NCI-H345 (cell line): Measurements from ENCODE around the gene MOV10.
"Not testable (repeated sequence)": the region's sequence is repeated elsewhere in the genome, so short reads cannot be mapped to it uniquely, and the experiment has no call there.

Source experiments
- DNase-seq: peaks from one replicate; lab custom pipeline; 2025; lab: John Stamatoyannopoulos, UW

The MOV10 gene

DNA sequence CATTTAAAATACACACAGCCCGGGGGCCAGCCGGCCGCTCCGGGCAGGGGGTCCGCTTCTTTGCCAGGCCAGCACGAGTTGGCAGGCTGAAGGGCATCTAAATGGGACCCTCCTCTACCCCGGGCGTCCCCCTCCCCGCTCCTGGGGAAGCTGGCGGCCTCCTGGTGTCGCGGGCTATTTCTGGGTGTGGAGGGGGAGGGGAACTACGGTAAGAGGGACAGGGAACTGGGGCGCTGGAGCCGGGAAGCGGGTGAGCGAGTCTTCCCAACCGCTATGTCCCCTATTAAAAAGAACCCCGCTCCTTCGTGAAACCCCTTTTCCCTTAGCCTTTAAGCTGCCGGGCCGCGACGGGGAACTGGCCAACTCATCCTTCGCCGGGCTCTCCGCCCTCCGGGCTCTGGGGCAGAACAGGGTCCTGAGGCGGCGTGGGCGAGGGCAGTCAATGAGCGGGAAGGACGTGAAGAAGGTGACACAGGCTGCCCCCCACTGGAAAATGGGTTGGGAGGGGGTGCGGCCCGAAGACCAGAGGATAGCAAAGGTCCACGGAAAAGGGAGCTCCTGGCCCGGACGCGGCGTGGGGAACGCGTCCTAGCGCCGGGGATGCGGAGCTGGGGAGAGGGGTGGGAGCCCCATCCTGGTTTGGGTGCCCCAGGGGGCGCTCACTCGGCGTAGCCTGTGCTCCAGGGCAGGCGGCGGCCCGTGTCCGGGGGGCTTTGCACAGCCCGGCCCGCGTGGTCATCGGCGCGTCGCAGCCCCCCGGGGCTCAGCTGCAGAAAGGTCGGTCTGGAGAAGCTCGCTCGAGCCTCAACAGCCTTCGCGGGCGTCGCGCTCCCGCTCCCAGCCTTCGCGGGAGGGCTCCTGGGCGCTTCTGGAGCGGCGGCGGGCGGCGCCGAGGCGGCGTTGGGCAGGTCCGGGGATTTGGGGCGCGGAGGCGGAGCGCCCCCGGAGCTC lies 40.1 kb downstream of the MOV10 start:
- DNase-seq = no peak

DNA sequence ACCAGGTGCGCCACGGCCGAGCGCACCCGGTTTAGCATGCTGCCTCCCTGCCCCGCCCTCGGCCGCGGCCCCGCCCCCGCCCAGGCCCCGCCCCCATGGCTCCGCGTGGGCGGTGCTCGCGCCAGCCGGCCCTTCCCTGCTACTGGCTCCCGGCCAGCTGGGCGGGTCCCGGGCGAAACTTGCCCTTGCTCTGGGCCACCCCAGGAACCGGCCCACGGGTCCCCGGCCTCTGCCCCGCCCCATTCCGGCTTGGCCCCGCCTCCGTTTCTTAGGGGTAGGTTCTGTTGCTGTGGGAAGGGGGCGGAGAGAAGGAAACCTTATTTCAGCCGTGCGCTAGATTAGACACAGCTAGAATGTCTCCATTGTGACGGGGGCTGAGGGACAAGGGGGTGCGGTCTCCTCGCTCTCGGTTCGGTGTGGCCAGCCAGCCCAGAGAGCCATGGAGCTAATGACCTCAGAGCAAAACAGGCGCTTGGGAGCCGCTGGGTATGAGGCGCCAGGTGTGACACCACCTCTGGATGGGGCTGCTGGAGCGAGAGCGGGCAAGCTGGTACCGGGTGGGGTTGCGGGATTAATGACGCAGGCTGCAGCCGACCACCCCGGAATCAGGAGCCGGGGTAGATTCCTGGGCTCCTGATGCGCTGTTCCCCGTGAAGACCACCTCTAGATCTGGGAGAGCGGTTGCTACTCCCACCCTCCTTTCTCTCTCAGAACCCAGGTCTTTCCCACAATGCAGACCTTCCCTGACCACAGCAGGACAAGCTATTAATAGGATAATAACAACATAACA lies 41.0 kb downstream of the MOV10 start, which contains the start of gene PPM1J:
Gene PPM1J, minus strand, starts transcription at position 69 of the 790 bp plus-strand sequence. Its CDS starts 31 bp downstream, at position 38.
- DNase-seq = peak; percentile 90

- DNase-seq = peak; percentile 88
These were observed 41.8 kb downstream of the MOV10 start for GRCh38 chr1:112716133-112716720.

- no peak for DNase-seq
These were observed 42.9 kb downstream of the MOV10 start for GRCh38 chr1:112717263-112717873.

GRCh38 chr1:112718691-112719418 lies 44.4 kb downstream of the MOV10 start:
- peak; percentile 75 for DNase-seq

GRCh38 chr1:112719706-112720105 lies 45.2 kb downstream of the MOV10 start:
- no peak for DNase-seq

GRCh38 chr1:112720800-112721199 lies 46.3 kb downstream of the MOV10 start:
- DNase-seq = no peak

DNA sequence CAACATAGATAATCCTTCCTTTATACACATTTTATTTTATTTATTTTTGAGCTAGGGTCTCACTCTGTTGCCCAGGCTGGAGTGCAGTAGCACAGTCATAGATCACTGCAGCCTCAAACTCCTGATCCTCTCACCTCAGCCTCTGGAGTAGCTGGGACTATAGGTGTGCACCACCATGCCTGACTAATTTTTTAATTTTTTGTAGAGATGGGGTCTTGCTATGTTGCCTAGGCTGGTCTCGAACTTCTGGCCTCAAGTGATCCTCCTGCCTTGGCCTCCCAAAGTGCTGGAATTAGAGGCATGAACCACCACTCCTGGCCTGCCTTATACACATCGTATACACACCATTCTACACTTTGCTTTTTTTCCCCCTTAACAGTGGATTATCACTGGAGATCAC lies 46.8 kb downstream of the MOV10 start:
- not testable (repeated sequence) for DNase-seq

DNA sequence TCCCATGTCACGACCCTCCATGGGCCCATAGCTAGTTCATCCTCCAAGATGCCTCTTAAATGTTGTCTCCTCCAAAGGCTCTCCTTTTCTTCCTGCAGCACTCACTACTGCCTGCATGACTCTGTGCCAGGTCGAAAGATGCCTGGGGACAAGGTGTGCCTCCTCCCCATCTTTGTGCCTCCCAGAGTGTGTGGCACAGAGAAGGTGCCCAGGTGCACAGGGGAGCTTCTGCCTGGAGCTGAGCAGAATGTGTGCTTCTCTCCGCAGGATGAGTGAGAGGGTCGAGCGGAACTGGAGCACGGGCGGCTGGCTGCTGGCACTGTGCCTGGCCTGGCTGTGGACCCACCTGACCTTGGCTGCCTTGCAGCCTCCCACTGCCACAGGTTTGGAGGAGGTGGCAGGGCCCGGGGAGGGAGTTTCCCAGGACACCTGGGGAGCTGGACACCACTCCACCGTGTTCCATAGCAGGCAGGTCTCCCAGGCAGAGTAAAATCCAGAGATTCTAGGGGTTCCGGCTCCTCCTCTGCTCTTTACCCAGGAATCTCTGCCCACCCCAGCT lies 47.6 kb downstream of the MOV10 start:
- DNase-seq = no peak

GRCh38 chr1:112722601-112723510 lies 48.4 kb downstream of the MOV10 start:
- no peak for DNase-seq

DNA sequence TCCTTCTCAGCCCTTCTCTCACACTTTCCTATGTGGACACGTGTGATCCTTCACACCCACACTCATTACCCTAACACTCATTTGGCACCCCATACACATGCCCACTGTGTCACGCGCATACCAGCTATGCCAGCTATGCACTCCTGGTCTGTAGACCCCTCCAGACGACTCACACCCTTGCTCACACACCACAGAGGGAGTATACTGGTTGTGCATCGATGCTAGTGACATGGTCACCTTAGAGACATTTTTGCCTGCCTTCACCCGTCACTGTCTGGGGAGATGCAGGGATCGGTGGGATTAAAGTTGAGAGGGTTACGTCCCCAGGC lies 49.0 kb downstream of the MOV10 start:
- DNase-seq = no peak

- not testable (repeated sequence) for DNase-seq
These were observed 49.8 kb downstream of the MOV10 start for GRCh38 chr1:112724240-112724639.

DNA sequence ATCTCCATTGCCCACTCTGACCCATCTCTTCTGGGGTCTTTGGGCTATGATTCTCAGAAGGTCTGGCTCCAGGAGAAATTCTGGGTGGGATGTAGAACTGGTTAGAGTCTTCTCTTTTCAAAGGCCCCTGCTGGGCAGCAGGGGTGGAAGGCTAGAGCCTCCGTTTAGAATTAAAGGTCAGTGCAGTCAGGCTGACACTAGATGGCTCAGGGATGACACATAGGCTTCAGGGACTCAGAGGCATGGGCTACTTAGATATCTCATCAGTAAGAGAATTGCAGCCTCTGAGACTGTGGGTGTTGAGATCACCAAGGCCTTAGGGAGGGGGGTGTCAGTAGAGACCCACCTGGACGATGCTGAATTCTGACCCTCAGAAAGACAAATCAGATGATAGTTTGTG lies 53.3 kb downstream of the MOV10 start:
- DNase-seq = no peak

DNA sequence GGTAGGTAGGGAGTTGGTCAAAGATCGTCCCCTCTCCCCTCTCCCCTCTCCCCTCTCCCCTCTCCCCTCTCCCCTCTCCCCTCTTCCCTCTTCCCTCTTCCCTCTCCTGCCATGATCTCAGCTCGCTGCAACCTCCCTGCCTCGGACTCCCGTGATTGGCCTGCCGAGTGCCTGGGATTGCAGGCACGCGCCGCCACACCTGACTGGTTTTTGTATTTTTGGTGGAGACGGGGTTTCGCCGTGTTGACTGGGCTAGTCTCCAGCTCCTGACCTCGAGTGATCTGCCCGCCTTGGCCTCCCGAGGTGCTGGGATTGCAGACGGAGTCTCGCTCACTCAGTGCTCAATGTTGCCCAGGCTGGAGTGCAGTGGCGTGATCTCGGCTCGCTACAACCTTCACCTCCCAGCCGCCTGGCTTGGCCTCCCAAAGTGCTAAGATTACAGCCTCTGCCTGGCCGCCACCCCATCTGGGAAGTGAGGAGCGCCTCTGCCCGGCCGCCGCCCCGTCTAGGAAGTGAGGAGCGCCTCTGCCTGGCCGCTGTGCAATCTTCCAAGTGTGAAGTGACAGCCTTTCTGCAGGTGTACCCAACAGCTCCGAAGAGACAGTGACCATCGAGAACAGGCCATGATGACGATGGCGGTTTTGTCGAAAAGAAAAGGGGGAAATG lies 54.0 kb downstream of the MOV10 start:
- not testable (repeated sequence) for DNase-seq

DNA sequence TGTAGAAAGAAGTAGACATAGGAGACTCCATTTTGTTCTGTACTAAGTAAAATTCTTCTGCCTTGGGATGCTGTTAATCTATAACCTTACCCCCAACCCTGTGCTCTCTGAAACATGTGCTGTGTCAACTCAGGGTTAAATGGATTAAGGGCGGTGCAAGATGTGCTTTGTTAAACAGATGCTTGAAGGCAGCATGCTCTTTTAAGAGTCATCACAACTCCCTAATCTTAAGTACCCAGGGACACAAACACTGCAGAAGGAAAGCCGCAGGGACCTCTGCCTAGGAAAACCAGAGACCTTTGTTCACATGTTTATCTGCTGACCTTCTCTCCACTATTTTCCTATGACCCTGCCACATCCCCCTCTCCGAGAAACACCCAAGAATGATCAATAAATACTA lies 54.6 kb downstream of the MOV10 start:
- not testable (repeated sequence) for DNase-seq

DNA sequence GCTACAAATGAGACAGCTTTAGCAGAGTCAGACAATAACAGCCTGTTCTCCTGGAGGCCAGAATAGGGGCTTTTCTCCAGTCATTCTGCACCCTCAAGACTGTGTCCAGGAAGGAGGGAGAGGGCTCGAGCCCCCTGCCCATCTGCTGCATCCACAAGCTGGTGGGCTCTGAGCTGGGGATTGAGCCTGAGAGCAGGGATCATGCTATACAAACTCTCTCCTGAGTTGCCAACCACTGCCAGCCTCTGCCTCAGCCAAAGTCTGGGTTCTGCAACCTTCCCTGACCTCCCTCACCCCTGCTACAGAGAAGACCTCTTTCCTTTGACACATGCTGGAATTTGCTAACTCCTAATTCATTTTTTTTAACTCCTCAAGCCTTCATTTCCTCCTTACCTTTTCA lies 55.5 kb downstream of the MOV10 start:
- no peak for DNase-seq

GRCh38 chr1:112731451-112731850 lies 57.0 kb downstream of the MOV10 start:
- no peak for DNase-seq

DNA sequence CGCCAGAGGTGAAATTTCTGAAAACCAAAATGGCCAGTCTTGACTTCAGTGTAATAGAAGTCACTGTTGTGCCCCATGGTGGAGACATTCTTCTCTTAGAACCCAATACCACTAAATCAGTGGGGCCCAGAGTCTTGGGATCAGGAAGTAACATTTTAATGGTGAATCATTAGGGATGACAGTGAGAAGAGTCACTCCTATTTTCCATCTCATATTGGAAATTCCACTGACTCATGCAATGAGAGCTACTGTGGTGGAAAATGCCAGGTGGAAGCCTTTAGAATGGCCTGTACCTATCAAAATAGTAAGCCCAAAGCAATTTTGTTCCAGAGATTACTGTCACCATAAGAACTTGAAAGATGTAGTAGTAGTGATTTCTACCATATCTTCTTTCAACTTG lies 61.3 kb downstream of the MOV10 start:
- DNase-seq = no peak

- no peak for DNase-seq
These were observed 63.1 kb downstream of the MOV10 start for GRCh38 chr1:112737573-112737972.
